Mesodermal cell (in vitro differentiated cells): ENCODE results near the gene HLA-F.

Experiments used
- H3K27ac ChIP-seq: 2 replicates; pipeline ENCODE4 v1.7.0; 2013; ENCODE audit warnings: mild to moderate bottlenecking, low read depth, low read length, moderate library complexity; ENCODE audit not compliant: severe bottlenecking
- H3K36me3 ChIP-seq: 2 replicates; pipeline ENCODE4 v1.7.1; 2013; ENCODE audit warnings: mild to moderate bottlenecking, low read length, moderate library complexity; ENCODE audit not compliant: control insufficient read depth, insufficient read depth
- H3K4me1 ChIP-seq: one replicate; pipeline ENCODE4 v1.7.1; 2013; ENCODE audit warnings: mild to moderate bottlenecking, low read length; ENCODE audit not compliant: insufficient read depth, control insufficient read depth, poor library complexity, severe bottlenecking
- H3K4me3 ChIP-seq: 2 replicates; pipeline ENCODE4 v1.7.0; 2013; ENCODE audit warnings: low read length, control low read depth, mild to moderate bottlenecking; ENCODE audit not compliant: insufficient read depth, poor library complexity, severe bottlenecking; ENCODE audit errors: extremely low read depth
- H3K9me3 ChIP-seq: 2 replicates; pipeline ENCODE4 v1.7.1; 2013; ENCODE audit warnings: mild to moderate bottlenecking, low read length, moderate library complexity; ENCODE audit not compliant: control insufficient read depth
- WGBS, 2 experiments: methylation state at CpG; one replicate each; pipeline ENCODE4 v1.1.5; 2013; ENCODE audit warnings: missing lambda C conversion rate in 2 of 2; ENCODE audit not compliant: insufficient coverage in 2 of 2; 5-methylcytosine and 5-hydroxymethylcytosine counted together

HLA-F gene

DNA sequence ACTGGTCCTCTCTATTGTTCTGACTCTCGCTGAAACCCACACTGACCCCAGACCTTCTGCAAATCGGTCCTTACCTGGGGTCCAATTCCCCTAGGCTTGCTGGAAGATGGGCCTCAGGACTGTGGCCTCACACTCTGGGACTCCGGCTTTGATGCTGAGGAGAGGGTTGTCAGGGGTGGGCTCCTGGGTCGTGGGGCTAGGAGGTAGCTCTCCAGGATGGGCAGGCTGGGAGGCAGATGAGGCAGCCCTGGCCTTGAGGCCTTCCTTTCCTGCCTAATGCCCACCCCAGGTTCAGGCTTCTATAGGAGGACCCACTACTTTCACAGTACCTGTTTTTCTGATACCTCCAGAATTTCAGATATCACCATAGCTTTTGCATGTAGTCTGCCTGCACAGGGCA is 21.4 kb downstream of the HLA-F start:
- no peak overlapping the region for H3K27ac ChIP-seq
- 100% methylated on average over 2 of the region's 4 CpGs for WGBS, 2 experiments

DNA sequence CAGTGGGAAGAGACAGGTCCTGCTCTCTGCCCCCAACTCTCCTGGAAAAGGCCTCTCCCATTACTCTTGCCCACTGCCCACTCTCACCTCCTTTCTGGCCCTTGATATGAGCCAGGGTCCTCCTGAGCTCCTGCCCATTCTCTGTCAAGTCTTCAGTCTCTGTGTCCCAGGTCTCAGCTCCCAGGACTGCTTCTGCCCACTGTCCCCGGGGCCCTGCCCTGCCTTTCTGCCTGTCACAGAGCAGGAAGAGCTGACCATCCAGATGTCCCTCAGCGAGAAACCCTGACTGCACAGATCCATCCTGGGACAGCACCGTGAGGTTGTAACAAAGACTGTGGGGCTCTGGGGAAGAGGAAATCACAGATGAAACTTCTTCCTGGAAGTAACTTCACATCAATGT is 22.2 kb downstream of the HLA-F start:
- no peak overlapping the region for H3K4me3 ChIP-seq
- no peaks in the 10 kb centered on the region for H3K9me3 ChIP-seq
- H3K4me1 ChIP-seq = no peaks in the 10 kb centered on the region
- H3K27ac ChIP-seq = no peak overlapping the region
- 100% methylated on average over 1 to 2 of the region's 3 CpGs for WGBS, 2 experiments
- H3K36me3 ChIP-seq = no peaks in the 10 kb centered on the region

More for the DNA sequence above, 21.4 kb downstream of the HLA-F start:
- no peaks in the 10 kb centered on the region for H3K36me3 ChIP-seq
- H3K4me1 ChIP-seq = no peaks in the 10 kb centered on the region
- no peaks in the 10 kb centered on the region for H3K9me3 ChIP-seq
- H3K4me3 ChIP-seq = no peak overlapping the region

DNA sequence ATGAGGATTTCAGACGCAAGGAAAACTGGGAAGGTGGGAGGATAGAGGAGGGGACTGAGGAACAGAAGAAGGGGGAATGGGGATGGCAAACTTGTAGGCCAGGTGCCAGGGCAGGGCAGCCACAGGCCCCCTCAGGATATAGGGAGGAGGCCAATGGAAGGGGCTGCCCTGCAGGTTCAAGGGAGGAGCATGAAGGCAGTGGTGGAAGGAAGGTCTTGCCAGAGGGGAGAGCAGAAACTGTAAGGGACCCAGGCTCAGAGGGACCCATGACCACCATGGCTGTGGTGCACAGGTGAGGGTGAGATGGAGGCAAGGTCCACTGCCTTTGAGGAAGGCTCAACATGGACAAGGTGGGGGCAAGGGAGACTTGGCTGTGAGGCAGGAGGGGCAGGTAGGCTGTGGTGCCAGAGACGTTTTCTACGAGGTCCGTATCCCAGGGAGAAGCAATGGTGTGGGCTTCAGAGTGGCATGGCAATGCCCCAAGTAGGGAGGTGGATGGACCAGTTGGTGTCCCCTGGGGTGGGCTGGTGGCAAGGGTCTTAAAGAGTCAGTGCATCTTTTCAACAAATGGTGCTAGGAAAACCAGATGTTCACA is 22.7 kb downstream of the HLA-F start:
- Histone ChIP-seq H3K4me3 (no peak overlapping the region), H3K27ac (no peak overlapping the region), H3K9me3 (no peaks in the 10 kb centered on the region), H3K4me1 (no peaks in the 10 kb centered on the region), H3K36me3 (no peaks in the 10 kb centered on the region)
- 72 to 83% methylated on average over 4 of the region's 4 CpGs for WGBS, 2 experiments

DNA sequence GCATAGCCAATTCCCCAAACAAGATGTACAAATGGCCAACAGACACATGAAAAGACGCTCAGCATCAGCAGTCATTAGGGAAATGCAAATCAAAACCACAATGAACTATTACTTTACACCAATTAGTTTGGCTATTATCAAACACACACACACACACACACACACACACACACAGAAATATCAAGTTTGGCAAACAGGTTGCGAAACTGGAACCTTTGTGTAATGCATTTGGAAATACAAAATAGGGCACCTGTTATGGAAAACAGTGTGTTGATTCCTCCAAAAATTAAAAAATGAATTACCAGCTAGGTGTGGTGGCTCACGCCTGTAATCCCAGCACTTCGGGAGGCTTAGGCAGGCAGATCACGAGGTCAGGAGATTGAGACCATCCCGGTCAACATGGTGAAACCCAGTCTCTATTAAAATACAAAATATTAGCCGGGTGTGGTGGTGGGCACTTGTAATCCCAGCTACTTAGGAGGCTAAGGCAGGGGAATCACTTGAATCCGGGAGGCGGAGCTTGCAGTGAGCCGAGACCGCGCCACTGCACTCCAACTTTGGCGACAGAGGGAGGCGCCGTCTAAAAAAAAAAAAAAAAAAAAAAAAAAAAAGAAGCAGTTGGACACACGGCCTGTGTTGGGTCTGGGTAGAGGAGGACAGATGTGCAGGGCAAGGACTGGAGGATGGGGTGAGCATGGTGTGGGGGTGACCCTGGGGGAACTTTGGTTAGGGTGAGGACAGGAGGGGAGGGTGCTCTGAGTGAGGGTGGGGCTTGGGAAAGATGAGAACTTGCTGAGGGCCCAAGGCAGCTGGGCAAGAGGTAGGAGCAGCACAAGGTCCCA is 23.8 kb downstream of the HLA-F start:
- Histone ChIP-seq H3K36me3 (no peaks in the 10 kb centered on the region), H3K4me3 (no peak overlapping the region), H3K9me3 (no peaks in the 10 kb centered on the region), H3K27ac (no peak overlapping the region), H3K4me1 (no peaks in the 10 kb centered on the region)
- WGBS, 2 experiments = 70 to 81% methylated on average over 3 to 10 of the region's 16 CpGs

DNA sequence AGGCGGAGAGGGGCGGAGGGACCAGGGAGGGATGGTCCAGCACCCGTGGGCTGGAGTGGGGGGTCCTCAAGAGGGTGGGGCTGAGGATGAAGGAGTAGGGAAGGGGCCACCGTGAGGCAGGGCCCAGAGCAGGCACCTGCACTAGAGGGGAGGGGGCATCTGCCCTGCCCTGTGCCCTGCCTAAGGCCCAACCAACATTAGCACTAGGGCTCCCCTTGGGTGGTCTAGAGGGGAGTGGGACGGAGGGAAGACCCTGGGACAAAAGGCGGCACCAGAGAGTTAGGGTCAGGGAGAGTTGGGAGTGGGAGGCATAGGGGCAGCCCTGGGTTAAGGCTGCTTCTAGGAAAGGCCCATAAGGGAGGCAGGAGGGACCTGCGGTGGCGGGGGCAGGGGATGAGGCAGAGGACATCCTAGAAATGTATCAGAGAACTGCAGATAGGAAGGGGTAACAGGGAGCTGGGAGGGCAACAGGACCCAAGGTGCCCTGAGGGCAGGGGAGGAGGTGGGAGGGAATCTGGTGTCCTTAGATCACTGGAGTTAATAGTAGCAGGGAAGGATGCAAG is 24.5 kb downstream of the HLA-F start:
- H3K9me3 ChIP-seq = no peaks in the 10 kb centered on the region
- no peaks in the 10 kb centered on the region for H3K36me3 ChIP-seq
- H3K4me1 ChIP-seq = no peaks in the 10 kb centered on the region
- peak overlapping the region; percentile 55 for H3K4me3 ChIP-seq
- WGBS, 2 experiments = 78 to 85% methylated on average over 6 to 7 of the region's 8 CpGs
- no peak overlapping the region for H3K27ac ChIP-seq

DNA sequence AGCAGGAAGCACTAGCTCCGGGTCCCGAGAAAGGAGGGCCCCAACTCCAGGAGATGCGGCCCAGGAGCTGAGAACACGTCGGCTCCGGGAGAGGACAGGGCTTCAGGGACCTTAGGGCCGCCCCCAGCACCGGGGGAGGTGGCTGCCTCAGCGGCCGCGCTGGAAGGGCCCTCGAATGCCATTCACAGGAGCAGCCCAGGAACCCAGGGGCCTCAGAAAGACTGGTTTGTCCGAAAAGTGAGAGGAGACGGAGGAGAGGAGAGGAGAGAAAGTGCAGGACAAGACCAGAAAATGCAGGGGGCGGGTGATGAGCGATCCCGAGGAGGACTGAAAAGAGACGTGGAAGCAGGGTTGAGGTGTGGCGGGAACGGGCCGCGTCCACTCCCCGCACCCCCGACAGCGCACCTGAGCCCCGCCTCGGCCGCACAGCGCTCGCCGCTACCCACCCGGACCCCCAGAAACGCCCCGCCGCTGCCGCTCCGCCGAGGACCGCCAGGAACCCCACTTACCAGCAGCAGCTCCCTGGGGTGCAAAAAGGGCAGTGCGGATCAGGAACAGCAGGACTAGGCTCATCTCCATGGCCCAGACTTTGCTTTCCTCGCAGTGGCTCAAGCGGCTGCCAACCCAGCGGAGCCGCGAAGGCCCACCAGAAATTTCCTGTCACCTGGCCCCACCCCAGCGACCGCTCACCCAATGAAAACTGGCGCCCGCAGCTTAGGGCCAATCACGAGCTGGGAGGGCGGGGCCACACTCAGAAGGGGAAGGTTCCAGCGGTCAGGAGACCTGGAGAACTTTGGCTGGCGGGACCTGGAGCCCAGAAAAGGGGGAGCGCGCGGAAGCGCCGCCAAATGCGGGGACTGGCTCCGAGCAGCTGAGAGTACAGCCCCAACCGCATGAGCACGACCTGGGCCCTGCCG is 25.4 kb downstream of the HLA-F start:
- 1% methylated on average over 41 to 52 of the region's 63 CpGs for WGBS, 2 experiments
- Histone ChIP-seq H3K4me1 (no peaks in the 10 kb centered on the region), H3K9me3 (no peaks in the 10 kb centered on the region), H3K27ac (no peak overlapping the region), H3K4me3 (peak overlapping the region; percentile 55), H3K36me3 (no peaks in the 10 kb centered on the region)

DNA sequence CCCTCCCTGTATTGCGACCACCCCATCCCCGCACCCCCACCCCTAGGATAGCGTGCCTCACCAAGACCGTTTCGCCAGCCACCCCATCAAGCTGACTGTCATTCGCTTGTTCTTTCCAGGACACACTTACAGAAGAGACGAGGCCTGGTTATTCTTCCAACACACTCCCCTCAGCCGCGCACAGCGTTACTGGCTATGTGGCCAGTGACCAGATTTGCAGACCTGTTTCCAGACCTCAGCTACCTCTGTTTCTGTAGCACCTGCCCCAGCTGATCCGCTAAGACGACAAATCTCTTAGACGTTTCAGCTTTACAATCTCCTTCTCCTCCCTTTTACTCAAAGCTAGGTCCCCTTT is 26.1 kb downstream of the HLA-F start:
- H3K4me1 ChIP-seq = no peaks in the 10 kb centered on the region
- H3K36me3 ChIP-seq = no peaks in the 10 kb centered on the region
- 9 to 18% methylated on average over 8 to 13 of the region's 13 CpGs for WGBS, 2 experiments
- no peak overlapping the region for H3K27ac ChIP-seq
- H3K9me3 ChIP-seq = no peaks in the 10 kb centered on the region
- peak overlapping the region; percentile 55 for H3K4me3 ChIP-seq

DNA sequence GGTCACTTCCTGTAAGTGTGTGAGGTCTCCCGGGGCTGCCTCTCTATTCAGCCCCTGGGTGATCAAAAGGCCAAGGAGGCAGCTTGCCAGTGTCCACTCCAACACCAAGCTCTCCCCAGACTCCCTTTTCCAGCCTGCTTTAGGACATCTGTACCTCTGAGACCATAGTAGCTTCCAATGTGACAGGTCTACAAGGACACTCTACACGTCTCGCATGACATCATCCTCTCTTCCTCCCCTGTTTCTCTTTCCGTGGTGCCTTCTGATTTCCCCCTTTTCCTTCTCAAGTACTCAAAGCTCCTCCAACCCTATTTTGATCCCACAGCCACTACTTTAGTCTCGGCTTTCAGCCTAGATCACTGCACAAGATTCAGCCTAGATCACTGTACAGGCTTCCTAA is 26.4 kb downstream of the HLA-F start:
- H3K4me1 ChIP-seq = no peaks in the 10 kb centered on the region
- WGBS, 2 experiments = 69 to 71% methylated on average over 5 of the region's 5 CpGs

DNA sequence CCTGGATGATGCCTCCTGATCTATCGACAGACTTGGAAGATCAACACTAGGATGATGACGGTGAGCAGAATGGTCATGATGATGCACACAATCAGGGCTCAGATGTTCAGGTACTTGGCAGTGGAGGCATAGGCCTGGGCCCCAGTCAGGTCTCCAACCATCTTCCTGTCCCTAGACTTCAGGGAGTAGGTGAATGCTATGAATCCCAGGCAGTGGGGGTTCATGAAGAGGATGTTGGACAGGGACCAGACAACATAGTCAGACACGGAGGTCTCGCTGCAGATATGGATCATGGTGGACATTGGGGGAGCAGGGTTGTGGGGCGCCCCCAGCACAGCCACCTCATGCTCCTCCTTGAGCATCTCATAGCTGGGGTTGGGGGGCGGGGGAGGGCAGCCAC is 27.5 kb downstream of the HLA-F start:
- Histone ChIP-seq H3K9me3 (no peaks in the 10 kb centered on the region), H3K4me1 (no peaks in the 10 kb centered on the region), H3K36me3 (no peaks in the 10 kb centered on the region), H3K27ac (no peak overlapping the region), H3K4me3 (no peak overlapping the region)
- WGBS, 2 experiments = 78 to 81% methylated on average over 4 to 5 of the region's 6 CpGs

More for the DNA sequence above, 26.4 kb downstream of the HLA-F start:
- Histone ChIP-seq H3K27ac (no peak overlapping the region), H3K36me3 (no peaks in the 10 kb centered on the region), H3K4me3 (no peak overlapping the region), H3K9me3 (no peaks in the 10 kb centered on the region)

DNA sequence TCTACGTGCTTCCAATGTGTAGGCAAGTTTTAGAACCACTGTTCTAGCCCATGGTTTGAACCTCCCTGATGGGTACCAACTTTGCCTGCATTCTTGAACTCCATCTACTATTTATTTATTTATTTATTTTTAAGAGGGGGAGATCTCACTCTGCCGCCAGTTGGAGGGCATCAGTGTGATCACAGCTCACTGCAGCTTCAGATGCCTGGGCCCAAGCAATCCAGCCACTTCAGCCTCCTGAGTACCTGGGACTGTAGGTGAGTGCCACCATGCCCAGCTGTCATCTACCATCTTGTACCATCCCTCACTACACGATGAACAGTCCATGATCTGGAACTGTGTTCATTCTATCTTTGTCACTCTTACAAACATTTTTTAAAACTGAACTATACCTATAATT is 28.2 kb downstream of the HLA-F start:
- 95 to 100% methylated on average over 1 to 2 of the region's 3 CpGs for WGBS, 2 experiments
- H3K4me3 ChIP-seq = no peak overlapping the region
- H3K9me3 ChIP-seq = no peaks in the 10 kb centered on the region
- H3K27ac ChIP-seq = no peak overlapping the region
- no peaks in the 10 kb centered on the region for H3K36me3 ChIP-seq
- no peaks in the 10 kb centered on the region for H3K4me1 ChIP-seq
